LNCaP clone FGC (cell line): ENCODE data around the gene TRIM60.
"Not testable (repeated sequence)": the region's sequence is repeated elsewhere in the genome, so short reads cannot be mapped to it uniquely, and the experiment has no call there.

ENCODE experiments used
- DNase-seq: peaks from one replicate; pipeline ENCODE4 v3.0.0-alpha.2; 2011; ENCODE audit warnings: low read depth
- H3K4me3 ChIP-seq: 2 replicates; pipeline ENCODE4 v1.5.1; 2011; ENCODE audit warnings: mild to moderate bottlenecking, low read depth, low read length, control low read depth
- CTCF ChIP-seq: IDR thresholded peaks from 2 replicates; pipeline ENCODE4 v1.5.1; 2012; ENCODE audit warnings: mild to moderate bottlenecking; ENCODE audit not compliant: control insufficient read depth, insufficient read depth; ENCODE audit errors: extremely low read depth

The TRIM60 gene

GRCh38 chr4:165016971-165017370 is 14.8 kb upstream of the TRIM60 start:
- no peak for DNase-seq
- TF ChIP-seq CTCF = no peak
- H3K4me3 ChIP-seq = no peak overlapping the region

- not testable (repeated sequence) for DNase-seq, H3K4me3 ChIP-seq
Measured at GRCh38 chr4:165019995-165020394, 11.8 kb upstream of the TRIM60 start.

GRCh38 chr4:165025782-165026181 is 6.0 kb upstream of the TRIM60 start:
- H3K4me3 ChIP-seq, DNase-seq: not testable (repeated sequence)

GRCh38 chr4:165027762-165028402 is 3.9 kb upstream of the TRIM60 start:
- no peak for TF ChIP-seq CTCF
- DNase-seq = no peak
- H3K4me3 ChIP-seq = no peak overlapping the region

- no peak for TF ChIP-seq CTCF
- no peak for DNase-seq
- no peak overlapping the region for H3K4me3 ChIP-seq
Measured at GRCh38 chr4:165048170-165048569, 16.4 kb downstream of the TRIM60 start.

- no peak overlapping the region for H3K4me3 ChIP-seq
- TF ChIP-seq CTCF = no peak
- no peak for DNase-seq
Measured at GRCh38 chr4:165052627-165053026, 20.8 kb downstream of the TRIM60 start.

- no peak for DNase-seq
- H3K4me3 ChIP-seq = no peak within 1 kb of the TSS
- no peak for TF ChIP-seq CTCF
Measured at GRCh38 chr4:165053645-165054044, 21.8 kb downstream of the TRIM60 start, which contains the start of gene TRIM75. TSS of gene TRIM75 (plus strand) at chr4:165053866. CDS start at chr4:165059148, 5,282 bp downstream.

GRCh38 chr4:165055601-165056000 is 23.8 kb downstream of the TRIM60 start:
- no peak overlapping the region for H3K4me3 ChIP-seq
- no peak for DNase-seq
- TF ChIP-seq CTCF = no peak
